ENCODE measurements around the gene PAPPA2.

PAPPA2 gene

GRCh38 chr1:176770066-176770465 lies 307.1 kb downstream of the PAPPA2 start:
- no peak for DNase-seq (ENCODE audit: low read depth)

DNA sequence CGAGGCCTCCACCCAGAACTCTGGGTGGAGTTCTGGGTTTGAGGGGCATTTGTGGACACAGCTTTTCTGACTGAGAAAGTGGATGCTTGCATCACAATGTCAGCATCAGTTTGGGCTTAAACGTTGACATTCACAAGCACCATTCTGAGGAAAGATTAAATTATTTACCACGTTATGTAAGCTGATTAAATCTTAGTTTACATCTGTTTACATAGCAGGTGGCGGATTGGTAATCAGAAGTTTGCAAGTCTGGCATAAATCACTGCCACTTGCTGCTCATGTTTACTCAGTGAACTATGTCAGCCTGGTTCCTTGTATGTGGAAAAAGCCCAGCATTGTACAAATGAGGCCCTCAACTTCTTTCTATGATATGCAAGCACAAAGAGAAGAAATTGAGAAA lies 310.1 kb downstream of the PAPPA2 start:
- DNase-seq (ENCODE audit: low read depth) = no peak

DNA sequence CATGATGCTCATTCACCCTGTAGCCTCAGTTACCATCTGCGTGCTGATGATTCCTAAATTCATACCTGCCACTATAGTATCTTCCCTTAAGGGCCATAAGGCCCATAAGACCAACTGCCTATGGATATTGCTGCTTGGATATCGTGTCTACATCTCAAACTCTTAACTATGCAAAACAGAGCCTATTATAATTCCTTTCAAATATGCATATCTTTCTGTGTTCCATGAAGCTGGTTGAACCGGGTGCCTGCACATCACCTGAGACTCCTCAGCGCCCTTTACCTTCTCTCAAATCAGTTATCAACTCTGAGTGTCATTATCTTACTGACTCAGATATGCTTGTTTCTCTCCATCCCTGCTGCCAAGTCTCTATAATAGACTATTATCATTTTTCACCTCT lies 311.2 kb downstream of the PAPPA2 start:
- DNase-seq (ENCODE audit: low read depth) = no peak

- DNase-seq (ENCODE audit: low read depth) = no peak
Observed at GRCh38 chr1:176775378-176775777, 312.4 kb downstream of the PAPPA2 start.

DNA sequence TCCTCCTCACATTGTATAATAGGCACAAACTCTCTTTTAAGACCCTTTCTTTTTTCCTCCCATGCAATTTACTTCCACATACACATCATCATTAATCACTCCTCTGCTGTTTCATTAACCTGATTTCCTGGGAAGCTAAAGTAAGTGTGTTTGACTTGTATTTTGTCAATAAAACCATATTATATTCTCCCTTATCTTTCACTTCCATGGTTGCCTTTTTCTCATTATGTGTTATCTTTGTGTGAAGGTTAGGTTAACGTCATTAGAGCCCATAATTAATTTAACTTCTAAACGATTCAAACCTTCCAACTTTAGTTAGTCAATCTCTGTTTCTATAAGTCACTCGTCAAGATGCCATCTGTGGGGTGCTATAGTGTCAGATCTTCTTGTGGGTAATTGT lies 313.0 kb downstream of the PAPPA2 start:
- no peak for DNase-seq (ENCODE audit: low read depth)

- DNase-seq (ENCODE audit: low read depth) = no peak
Observed at GRCh38 chr1:176778056-176778455, 315.1 kb downstream of the PAPPA2 start.

- DNase-seq (ENCODE audit: low read depth) = no peak
Observed at GRCh38 chr1:176779992-176780328, 317.0 kb downstream of the PAPPA2 start.

GRCh38 chr1:176783309-176783708 lies 320.3 kb downstream of the PAPPA2 start:
- DNase-seq (ENCODE audit: low read depth) = no peak

GRCh38 chr1:176785056-176785455 lies 322.1 kb downstream of the PAPPA2 start:
- no peak for DNase-seq (ENCODE audit: low read depth)

- no peak for DNase-seq (ENCODE audit: low read depth)
Observed at GRCh38 chr1:176785791-176786190, 322.8 kb downstream of the PAPPA2 start.

DNA sequence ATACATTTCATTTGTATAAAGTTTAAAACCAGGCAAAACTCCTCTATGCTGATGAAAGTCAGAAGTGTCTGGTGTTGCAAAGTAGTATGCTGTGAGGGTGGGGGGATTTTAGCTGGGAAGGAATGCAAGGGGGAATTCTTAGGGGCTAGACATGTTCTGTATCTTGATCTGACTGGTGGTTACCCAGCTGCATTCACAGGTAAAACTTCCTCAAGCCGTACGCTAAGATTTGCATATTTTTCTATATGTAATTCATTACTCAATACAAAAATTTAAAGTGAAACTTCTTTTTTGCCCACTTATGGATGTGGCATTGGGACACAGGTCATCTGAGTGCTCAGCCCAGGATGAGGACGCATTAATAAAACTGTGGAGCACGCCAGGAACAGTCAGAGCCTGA lies 323.3 kb downstream of the PAPPA2 start:
- no peak for DNase-seq (ENCODE audit: low read depth)

- DNase-seq (ENCODE audit: low read depth) = peak; percentile 38
Observed at GRCh38 chr1:176789571-176790090, 326.7 kb downstream of the PAPPA2 start.

DNA sequence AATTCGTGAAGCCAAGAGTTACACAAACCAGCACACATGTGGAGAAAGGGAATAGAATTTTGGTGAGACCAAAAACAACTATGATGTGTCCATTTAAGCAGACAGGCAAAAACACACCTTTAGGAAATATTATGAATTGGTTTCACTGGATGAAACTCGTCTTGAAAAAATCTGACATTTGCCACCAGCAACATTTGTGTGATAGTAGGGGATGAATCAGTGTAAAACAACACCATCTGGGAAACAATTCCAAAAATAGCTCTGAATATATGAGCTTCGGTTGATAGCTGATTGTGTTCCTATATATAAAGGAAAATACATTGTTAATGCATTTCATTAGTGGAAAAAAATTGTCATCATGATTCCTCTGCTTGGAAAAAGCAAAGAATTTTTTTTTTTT lies 327.8 kb downstream of the PAPPA2 start:
- DNase-seq (ENCODE audit: low read depth) = peak; percentile 5

- DNase-seq (ENCODE audit: low read depth) = peak; percentile 47
Observed at GRCh38 chr1:176791906-176792305, 328.9 kb downstream of the PAPPA2 start.

DNA sequence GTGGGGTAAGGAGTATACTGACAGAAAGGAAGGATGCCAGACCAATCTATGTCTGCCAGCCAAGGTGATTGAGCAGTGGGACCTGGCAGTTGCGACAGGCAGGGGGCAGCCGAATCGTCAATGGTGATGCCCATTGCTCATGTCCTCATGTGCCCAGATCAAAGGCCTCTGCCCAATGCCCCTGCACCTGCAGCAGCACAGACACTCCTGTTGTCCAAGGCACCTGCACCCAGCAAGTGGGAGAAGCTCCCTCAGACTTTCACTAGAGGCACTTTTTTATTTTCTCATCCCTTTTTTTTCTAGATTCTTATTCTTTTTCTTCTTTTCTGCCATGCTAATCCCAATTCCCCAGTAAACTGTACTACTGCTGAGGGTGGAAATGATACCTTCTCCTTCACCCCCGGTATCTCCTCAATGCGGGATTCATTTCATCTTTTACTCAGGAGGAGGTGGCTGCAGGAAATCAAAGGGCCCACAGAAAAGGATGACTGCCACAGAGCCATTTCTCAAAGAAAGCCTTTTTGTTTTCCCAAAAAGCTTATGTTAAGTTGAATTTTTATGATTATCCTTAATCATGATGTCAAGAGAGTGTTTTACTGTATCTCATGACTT lies 332.0 kb downstream of the PAPPA2 start:
- DNase-seq (ENCODE audit: low read depth) = no peak

DNA sequence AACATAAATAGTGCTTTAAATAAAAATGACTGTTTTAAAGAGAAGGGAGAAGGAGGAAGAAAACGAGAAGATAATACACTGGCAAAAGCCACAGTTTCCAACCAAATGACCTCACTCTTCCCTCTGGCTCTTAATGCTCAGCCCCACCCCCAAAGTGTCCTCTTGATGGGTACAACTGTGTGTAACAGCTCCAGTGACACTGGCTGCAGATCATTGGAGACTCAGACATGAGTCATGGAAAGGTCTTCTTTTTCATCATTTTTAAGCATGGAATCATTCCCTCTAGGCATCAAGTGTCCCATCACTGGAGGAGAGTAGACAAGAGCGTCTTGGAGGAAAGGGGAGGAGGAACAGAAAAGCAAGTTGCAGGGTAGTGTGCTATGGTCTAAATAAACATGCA lies 333.0 kb downstream of the PAPPA2 start:
- peak; percentile 62 for DNase-seq (ENCODE audit: low read depth)

DNA sequence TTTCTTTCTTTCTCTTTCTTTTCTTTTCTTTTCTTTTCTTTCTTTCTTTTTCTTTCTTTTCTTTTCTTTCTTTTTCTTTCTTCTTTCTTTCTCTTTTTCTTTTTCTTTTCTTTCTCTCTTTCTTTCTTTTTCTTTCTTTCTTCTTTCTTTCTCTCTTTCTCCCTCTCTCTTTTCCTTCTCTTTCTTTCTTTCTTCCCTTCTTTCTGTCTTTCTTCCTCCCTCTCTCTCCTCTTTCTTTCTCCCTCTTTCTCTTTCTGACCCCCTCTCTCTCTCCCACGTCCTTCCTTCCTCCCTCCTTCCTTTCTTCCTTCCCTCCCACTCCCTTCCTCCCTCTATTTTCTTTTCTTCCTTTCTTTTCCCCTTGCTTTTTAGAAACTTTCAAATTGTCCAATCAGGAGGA lies 333.6 kb downstream of the PAPPA2 start:
- DNase-seq (ENCODE audit: low read depth) = no peak

- DNase-seq (ENCODE audit: low read depth) = no peak
Observed at GRCh38 chr1:176799327-176799726, 336.4 kb downstream of the PAPPA2 start.

DNA sequence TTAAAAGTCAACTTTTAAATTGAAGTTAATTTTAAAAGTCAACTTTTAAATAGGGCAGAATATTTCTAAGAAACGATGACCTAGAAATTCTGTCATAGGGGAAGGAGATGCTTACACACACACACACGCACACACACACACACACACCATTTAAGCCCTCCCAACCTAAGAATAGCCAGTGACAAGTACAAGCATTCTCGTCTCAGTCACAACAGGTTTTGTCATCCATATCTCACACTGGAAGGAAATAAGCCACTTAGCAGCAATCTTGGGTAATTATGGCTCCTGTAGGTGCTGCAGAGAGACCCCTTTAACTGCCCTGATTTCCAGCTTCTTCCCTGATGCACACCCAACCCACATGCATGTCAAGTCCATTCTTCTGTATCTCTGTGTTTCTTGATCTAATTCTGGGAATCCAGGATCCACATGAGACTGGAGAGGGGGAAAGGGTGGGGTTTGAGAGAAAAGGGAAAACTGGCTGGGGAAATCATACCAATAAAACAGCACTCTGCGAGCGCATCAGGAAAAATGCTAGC lies 338.1 kb downstream of the PAPPA2 start:
- no peak for DNase-seq (ENCODE audit: low read depth)

GRCh38 chr1:176801514-176802020 lies 338.6 kb downstream of the PAPPA2 start:
- peak; percentile 22 for DNase-seq (ENCODE audit: low read depth)

- DNase-seq (ENCODE audit: low read depth) = no peak
Observed at GRCh38 chr1:176802316-176802715, 339.3 kb downstream of the PAPPA2 start.

- DNase-seq (ENCODE audit: low read depth) = no peak
Observed at GRCh38 chr1:176803042-176803441, 340.1 kb downstream of the PAPPA2 start.

DNA sequence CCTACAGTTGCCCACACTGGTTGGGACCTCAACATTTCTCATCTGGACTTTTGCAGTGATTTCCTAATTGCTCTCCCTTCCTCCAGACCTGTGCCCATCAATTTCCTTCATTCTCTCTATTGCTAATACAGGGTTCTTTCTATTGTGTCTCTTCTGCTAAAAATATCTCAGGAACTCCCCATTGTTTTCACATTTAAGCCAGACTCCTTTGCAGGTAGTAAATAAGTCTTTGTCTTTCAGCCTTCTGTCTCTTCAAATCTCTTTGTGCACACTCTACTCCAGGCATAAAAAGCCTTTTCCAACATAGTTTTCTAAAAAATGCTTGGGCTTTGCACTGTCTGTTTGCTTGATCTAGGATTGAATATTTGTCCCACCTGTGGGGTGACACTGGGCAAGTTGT lies 340.6 kb downstream of the PAPPA2 start:
- DNase-seq (ENCODE audit: low read depth) = no peak

- DNase-seq (ENCODE audit: low read depth) = no peak
Observed at GRCh38 chr1:176809292-176809691, 346.3 kb downstream of the PAPPA2 start.
